ENCODE measurements around the gene RAD18. TPM values are rescaled to one million over a fixed set of nuclear protein-coding genes. Genes with fewer than 3 reads are reported as not detected.

The RAD18 gene
- total RNA-seq, 1 donor from 2014 or later = 6.0 TPM

- peaks cover 3% of the 10 kb centered on the region for H3K36me3 Mint-ChIP-seq (ENCODE audit: low read depth, unreplicated experiment)
- H3K36me3 ChIP-seq (ENCODE audit: insufficient read depth, low read length) = no peaks in the 10 kb centered on the region
- H3K4me1 ChIP-seq (ENCODE audit: insufficient read depth, low read length) = no peaks in the 10 kb centered on the region
- H3K4me1 Mint-ChIP-seq (ENCODE audit: low read depth, unreplicated experiment) = peaks cover 25% of the 10 kb centered on the region
- H3K9me3 Mint-ChIP-seq (ENCODE audit: unreplicated experiment) = peaks cover under 1% of the 10 kb centered on the region
- no peaks in the 10 kb centered on the region for H3K79me2 ChIP-seq (ENCODE audit: insufficient read depth, low read length)
- H3K4me2 ChIP-seq (ENCODE audit: low read length) = no peak overlapping the region
- no peak overlapping the region for H3K27ac ChIP-seq (ENCODE audit: low read depth, low read length)
- H3K27me3 ChIP-seq (ENCODE audit: insufficient read depth, low read length) = peaks cover 12% of the 10 kb centered on the region
- H4K20me1 ChIP-seq (ENCODE audit: insufficient read depth, low read length) = no peaks in the 10 kb centered on the region
- DNase-seq (ENCODE audit: low read depth) (no peak), FAIRE-seq (no peak)
- H2AFZ ChIP-seq (ENCODE audit: low read depth, low read length) = no peak overlapping the region
- H3K4me3 Mint-ChIP-seq (ENCODE audit: unreplicated experiment) = no peak overlapping the region
- no peak overlapping the region for H3K27ac Mint-ChIP-seq (ENCODE audit: unreplicated experiment)
- H3K4me3 ChIP-seq (ENCODE audit: insufficient read depth, low read depth, low read length) = no peak overlapping the region
- H3K9me3 ChIP-seq (ENCODE audit: insufficient read depth, low read depth, low read length) = no peaks in the 10 kb centered on the region
- H3K9ac ChIP-seq (ENCODE audit: low read length) = no peak overlapping the region
- TF ChIP-seq CTCF (IDR thresholded peaks at IDR 0.05; ENCODE audit: insufficient read depth, low read depth, low read length) (no peak), EZH2 (IDR thresholded peaks at IDR 0.05; ENCODE audit: insufficient read depth, low read length) (no peak)
- H3K27me3 Mint-ChIP-seq (ENCODE audit: low read depth, unreplicated experiment) = peaks cover 5% of the 10 kb centered on the region
Observed at GRCh38 chr3:8984526-8984925, 21.3 kb upstream of the RAD18 start.

- DNase-seq (ENCODE audit: low read depth) (no peak), FAIRE-seq (no peak)
- Histone ChIP-seq H3K27me3 (ENCODE audit: insufficient read depth, low read length) (peaks cover 12% of the 10 kb centered on the region), H4K20me1 (ENCODE audit: insufficient read depth, low read length) (no peaks in the 10 kb centered on the region), H3K27ac (ENCODE audit: low read depth, low read length) (no peak overlapping the region), H3K4me1 (ENCODE audit: insufficient read depth, low read length) (no peaks in the 10 kb centered on the region), H3K79me2 (ENCODE audit: insufficient read depth, low read length) (no peaks in the 10 kb centered on the region), H3K4me2 (ENCODE audit: low read length) (no peak overlapping the region), H3K36me3 (ENCODE audit: insufficient read depth, low read length) (no peaks in the 10 kb centered on the region), H3K4me3 (ENCODE audit: insufficient read depth, low read depth, low read length) (no peak overlapping the region), H2AFZ (ENCODE audit: low read depth, low read length) (no peak overlapping the region), H3K9ac (ENCODE audit: low read length) (no peak overlapping the region), H3K9me3 (ENCODE audit: insufficient read depth, low read depth, low read length) (no peaks in the 10 kb centered on the region)
- Mint-ChIP-seq H3K9me3 (ENCODE audit: unreplicated experiment) (peaks cover 4% of the 10 kb centered on the region), H3K27me3 (ENCODE audit: low read depth, unreplicated experiment) (peaks cover 5% of the 10 kb centered on the region), H3K36me3 (ENCODE audit: low read depth, unreplicated experiment) (peaks cover 4% of the 10 kb centered on the region), H3K27ac (ENCODE audit: unreplicated experiment) (no peak overlapping the region), H3K4me1 (ENCODE audit: low read depth, unreplicated experiment) (peaks cover 21% of the 10 kb centered on the region), H3K4me3 (ENCODE audit: unreplicated experiment) (no peak overlapping the region)
- TF ChIP-seq EZH2 (IDR thresholded peaks at IDR 0.05; ENCODE audit: insufficient read depth, low read length) (no peak), CTCF (IDR thresholded peaks at IDR 0.05; ENCODE audit: insufficient read depth, low read depth, low read length) (no peak)
Observed at GRCh38 chr3:8984081-8984480, 20.8 kb upstream of the RAD18 start.

- H3K4me3 Mint-ChIP-seq (ENCODE audit: unreplicated experiment) = no peak overlapping the region
- Histone ChIP-seq H3K9me3 (ENCODE audit: insufficient read depth, low read depth, low read length) (no peaks in the 10 kb centered on the region), H3K4me3 (ENCODE audit: insufficient read depth, low read depth, low read length) (no peak overlapping the region), H2AFZ (ENCODE audit: low read depth, low read length) (no peak overlapping the region), H3K27ac (ENCODE audit: low read depth, low read length) (no peak overlapping the region), H3K27me3 (ENCODE audit: insufficient read depth, low read length) (peaks cover 16% of the 10 kb centered on the region), H4K20me1 (ENCODE audit: insufficient read depth, low read length) (no peaks in the 10 kb centered on the region), H3K36me3 (ENCODE audit: insufficient read depth, low read length) (no peaks in the 10 kb centered on the region), H3K9ac (ENCODE audit: low read length) (no peak overlapping the region), H3K4me1 (ENCODE audit: insufficient read depth, low read length) (no peaks in the 10 kb centered on the region), H3K79me2 (ENCODE audit: insufficient read depth, low read length) (no peaks in the 10 kb centered on the region), H3K4me2 (ENCODE audit: low read length) (no peak overlapping the region)
- TF ChIP-seq EZH2 (IDR thresholded peaks at IDR 0.05; ENCODE audit: insufficient read depth, low read length) (no peak), CTCF (IDR thresholded peaks at IDR 0.05; ENCODE audit: insufficient read depth, low read depth, low read length) (no peak)
- H3K4me1 Mint-ChIP-seq (ENCODE audit: low read depth, unreplicated experiment) = peaks cover 18% of the 10 kb centered on the region
- no peak overlapping the region for H3K27ac Mint-ChIP-seq (ENCODE audit: unreplicated experiment)
- peaks cover 4% of the 10 kb centered on the region for H3K36me3 Mint-ChIP-seq (ENCODE audit: low read depth, unreplicated experiment)
- peaks cover 5% of the 10 kb centered on the region for H3K27me3 Mint-ChIP-seq (ENCODE audit: low read depth, unreplicated experiment)
- peaks cover 7% of the 10 kb centered on the region for H3K9me3 Mint-ChIP-seq (ENCODE audit: unreplicated experiment)
- FAIRE-seq (no peak), DNase-seq (ENCODE audit: low read depth) (no peak)
Observed at GRCh38 chr3:8983591-8983990, 20.3 kb upstream of the RAD18 start.

Data from astrocyte (in vitro differentiated cells and primary cell).